BLaER1 (cell line): Measurements from ENCODE around the gene IL31RA.
"Not testable (repeated sequence)": the region's sequence is repeated elsewhere in the genome, so short reads cannot be mapped to it uniquely, and the experiment has no call there.

Source experiments
- H3K27ac ChIP-seq: shearing (Covaris generic); formaldehyde crosslinking; 2 replicates; pipeline ENCODE4 v1.8.1; 2022
- H3K27me3 ChIP-seq: shearing (Covaris generic); formaldehyde crosslinking; 2 replicates; pipeline ENCODE4 v1.8.1; 2022
- H3K36me3 ChIP-seq: shearing (Covaris generic); formaldehyde crosslinking; 2 replicates; pipeline ENCODE4 v1.8.1; 2022
- H3K4me1 ChIP-seq: shearing (Covaris generic); formaldehyde crosslinking; 2 replicates; pipeline ENCODE4 v1.8.1; 2022
- H3K4me2 ChIP-seq: shearing (Covaris generic); formaldehyde crosslinking; 2 replicates; pipeline ENCODE4 v1.8.1; 2022
- H3K4me3 ChIP-seq: shearing (Covaris generic); formaldehyde crosslinking; 2 replicates; pipeline ENCODE4 v1.8.1; 2022
- H3K9ac ChIP-seq: shearing (Covaris generic); formaldehyde crosslinking; 2 replicates; pipeline ENCODE4 v1.8.1; 2022
- H3K9me3 ChIP-seq: shearing (Covaris generic); formaldehyde crosslinking; 2 replicates; pipeline ENCODE4 v1.8.1; 2022
- H4K20me1 ChIP-seq: shearing (Covaris generic); formaldehyde crosslinking; 2 replicates; pipeline ENCODE4 v1.8.1; 2022
- Cebpa-rat ChIP-seq: shearing (Covaris generic); IDR thresholded peaks from 2 replicates; pipeline ENCODE4 v1.8.1; 2022

Gene IL31RA

DNA sequence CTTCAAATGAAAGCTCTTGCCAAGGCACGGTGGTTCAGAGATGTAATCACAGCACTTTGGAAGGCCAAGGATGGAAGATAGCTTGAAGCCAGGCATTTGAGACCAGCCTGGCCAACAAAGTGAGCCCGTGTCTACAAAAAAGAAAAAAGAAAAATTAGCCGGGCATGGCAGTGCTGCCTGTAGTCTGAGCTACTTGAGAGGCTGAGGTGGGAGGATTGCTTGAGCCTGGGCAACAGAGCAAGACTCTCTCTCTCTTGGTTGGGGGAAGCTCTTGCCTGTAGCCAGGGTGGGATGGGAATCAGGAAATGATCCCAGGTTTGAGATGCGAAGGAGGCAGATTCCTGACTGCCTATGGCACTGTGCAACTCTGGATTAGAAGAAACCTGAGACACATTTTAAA, 81.5 kb downstream of the IL31RA start:
- H3K36me3 ChIP-seq: no peaks in the 10 kb centered on the region
- no peak for TF ChIP-seq Cebpa-rat
- H3K4me3 ChIP-seq: no peak overlapping the region
- no peaks in the 10 kb centered on the region for H3K4me1 ChIP-seq
- no peak overlapping the region for H3K4me2 ChIP-seq
- no peak overlapping the region for H3K9ac ChIP-seq
- no peaks in the 10 kb centered on the region for H4K20me1 ChIP-seq
- H3K27ac ChIP-seq: no peak overlapping the region
- H3K9me3 ChIP-seq: no peaks in the 10 kb centered on the region
- H3K27me3 ChIP-seq: no peaks in the 10 kb centered on the region

DNA sequence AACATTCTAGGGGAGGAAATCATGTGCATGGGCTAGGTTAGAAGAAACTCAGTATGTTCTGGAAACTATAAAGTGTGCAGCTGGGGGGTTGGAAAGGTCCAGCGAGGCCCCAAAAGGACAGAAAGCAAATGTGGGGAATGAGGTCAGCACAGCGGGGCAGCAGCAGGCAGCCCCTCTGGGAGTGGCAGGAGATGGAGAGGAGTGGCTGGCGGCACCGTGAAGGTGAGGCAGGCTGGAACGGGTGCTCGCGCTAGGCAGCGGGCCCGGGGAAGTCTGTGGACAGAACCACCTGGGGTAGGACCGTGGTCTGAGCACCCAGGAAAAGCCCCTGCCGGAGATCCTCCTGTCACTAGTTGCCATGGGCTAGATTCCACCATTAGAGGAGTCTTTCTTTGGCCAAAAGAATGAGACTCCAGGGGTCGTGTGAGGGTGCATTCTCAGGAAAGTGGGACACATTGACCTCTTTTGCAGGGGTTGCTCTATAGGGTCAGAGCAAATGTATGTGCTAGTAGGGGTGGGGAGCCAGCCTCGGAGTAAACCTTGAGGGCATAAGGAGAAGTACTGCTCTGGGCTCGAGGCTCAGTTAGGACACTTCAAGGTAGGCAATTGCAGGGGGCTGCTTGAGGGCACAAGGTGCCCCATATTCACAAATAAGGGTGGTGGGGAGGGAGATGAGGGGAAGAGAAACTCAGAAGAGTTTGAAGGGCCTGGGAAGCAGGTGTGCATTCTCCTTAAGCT, 82.4 kb downstream of the IL31RA start:
- no peak overlapping the region for H3K4me2 ChIP-seq
- no peaks in the 10 kb centered on the region for H3K27me3 ChIP-seq
- no peaks in the 10 kb centered on the region for H4K20me1 ChIP-seq
- H3K4me1 ChIP-seq: no peaks in the 10 kb centered on the region
- H3K9me3 ChIP-seq: no peaks in the 10 kb centered on the region
- no peak overlapping the region for H3K4me3 ChIP-seq
- H3K9ac ChIP-seq: no peak overlapping the region
- TF ChIP-seq Cebpa-rat: no peak
- no peaks in the 10 kb centered on the region for H3K36me3 ChIP-seq
- H3K27ac ChIP-seq: no peak overlapping the region

DNA sequence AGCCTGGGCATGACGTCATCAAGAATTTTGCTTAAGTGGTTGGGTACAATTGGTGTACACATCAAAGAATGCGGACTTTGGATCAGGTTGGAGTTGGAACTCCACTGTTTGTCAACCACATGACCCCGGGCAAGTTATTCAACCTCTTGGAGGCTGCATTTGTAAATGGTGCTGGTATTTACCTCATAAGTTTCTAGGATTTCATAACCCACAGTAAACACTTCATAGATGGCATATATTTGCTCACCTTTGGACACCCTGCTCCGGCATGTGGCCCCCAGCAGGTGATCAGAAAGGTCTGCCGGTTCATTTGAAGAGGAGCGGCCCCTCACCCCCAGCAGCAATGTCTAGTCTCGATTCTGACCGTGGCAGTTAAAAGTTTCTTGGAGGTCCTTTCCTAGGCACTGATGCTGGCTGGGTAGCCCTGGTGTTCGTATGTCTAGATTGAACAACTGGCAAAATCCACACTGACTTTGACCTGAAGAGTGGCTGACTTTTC, 83.0 kb downstream of the IL31RA start:
- no peaks in the 10 kb centered on the region for H3K4me1 ChIP-seq
- H3K9me3 ChIP-seq: no peaks in the 10 kb centered on the region
- TF ChIP-seq Cebpa-rat: no peak
- no peak overlapping the region for H3K27ac ChIP-seq
- no peak overlapping the region for H3K4me2 ChIP-seq
- H3K9ac ChIP-seq: no peak overlapping the region
- no peaks in the 10 kb centered on the region for H3K27me3 ChIP-seq
- H3K36me3 ChIP-seq: no peaks in the 10 kb centered on the region
- H4K20me1 ChIP-seq: no peaks in the 10 kb centered on the region
- H3K4me3 ChIP-seq: no peak overlapping the region

DNA sequence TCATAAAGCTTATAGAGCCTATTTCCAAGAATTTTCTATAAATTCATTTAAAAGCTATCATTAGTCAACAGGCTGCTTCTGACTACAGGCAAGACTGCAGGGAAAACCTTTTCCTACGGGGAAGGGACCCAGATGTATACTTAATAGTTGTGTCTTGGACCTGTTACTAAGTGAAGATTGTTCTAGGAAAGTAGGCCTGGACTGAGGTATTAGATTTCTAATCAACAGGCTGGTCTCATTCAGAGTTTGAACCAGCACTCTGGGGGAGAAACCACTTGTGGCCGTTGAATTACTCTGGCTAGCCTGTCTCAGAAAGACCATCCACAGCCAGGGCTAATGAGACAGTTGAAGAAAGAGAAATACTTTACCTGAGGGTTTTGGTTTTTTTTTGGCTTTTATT, 83.6 kb downstream of the IL31RA start:
- Histone ChIP-seq H3K9ac (no peak overlapping the region), H3K27ac (no peak overlapping the region), H3K4me2 (no peak overlapping the region), H3K4me1 (no peaks in the 10 kb centered on the region), H3K9me3 (no peaks in the 10 kb centered on the region), H3K36me3 (peaks cover 3% of the 10 kb centered on the region; the same call in 1 of the 2 replicates), H4K20me1 (no peaks in the 10 kb centered on the region), H3K27me3 (no peaks in the 10 kb centered on the region), H3K4me3 (no peak overlapping the region)
- TF ChIP-seq Cebpa-rat: no peak

DNA sequence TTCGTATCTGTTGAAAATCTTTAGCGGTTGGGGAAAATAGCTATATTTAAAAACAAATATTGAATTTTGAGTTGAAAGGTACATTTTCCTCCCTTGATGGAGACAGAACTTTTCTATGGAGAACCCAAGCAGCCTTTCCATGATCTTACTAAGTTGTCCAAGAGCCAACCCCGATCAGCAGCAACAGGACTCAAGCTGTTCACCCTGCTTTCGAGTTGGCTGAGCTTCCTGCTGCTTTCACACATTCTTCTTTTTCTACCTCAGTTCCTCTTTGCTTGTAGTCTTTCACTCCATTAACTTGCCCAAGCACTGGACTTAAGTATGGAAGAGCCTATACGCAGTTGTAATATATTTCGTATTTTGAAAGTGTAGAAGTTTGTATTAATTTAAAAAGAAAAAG, 84.2 kb downstream of the IL31RA start:
- no peaks in the 10 kb centered on the region for H3K27me3 ChIP-seq
- H3K36me3 ChIP-seq: peaks cover 7% of the 10 kb centered on the region; the same call in 1 of the 2 replicates
- no peak overlapping the region for H3K4me3 ChIP-seq
- no peaks in the 10 kb centered on the region for H4K20me1 ChIP-seq
- H3K4me2 ChIP-seq: no peak overlapping the region
- no peak for TF ChIP-seq Cebpa-rat
- H3K9ac ChIP-seq: no peak overlapping the region
- no peak overlapping the region for H3K27ac ChIP-seq
- no peaks in the 10 kb centered on the region for H3K4me1 ChIP-seq
- no peaks in the 10 kb centered on the region for H3K9me3 ChIP-seq

DNA sequence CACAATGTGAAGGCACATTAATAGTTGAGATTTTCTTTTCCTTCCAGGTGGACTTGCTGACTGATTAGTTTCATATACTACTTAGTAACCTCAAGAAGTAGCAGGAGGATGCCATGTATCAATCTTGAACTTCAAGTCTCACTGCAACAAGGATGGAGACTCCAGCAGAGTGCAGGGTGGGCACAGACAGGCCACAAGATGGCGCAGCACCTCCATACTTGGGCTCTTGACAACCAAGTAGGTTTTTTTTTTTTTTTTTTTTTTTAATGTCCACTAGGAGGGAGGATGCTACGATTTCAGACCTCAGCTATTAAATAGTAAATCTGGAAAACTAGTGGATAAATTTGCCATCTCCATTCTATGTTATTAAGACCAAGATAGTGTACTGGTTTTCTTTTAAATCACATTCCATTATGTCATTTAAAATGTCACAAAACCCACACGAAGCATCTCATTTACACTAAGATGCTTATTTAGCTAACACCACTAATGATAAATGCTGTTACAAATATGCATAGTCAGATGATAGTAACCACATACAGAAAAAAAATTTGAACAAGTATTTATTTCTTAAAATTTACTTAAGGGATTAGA, 85.0 kb downstream of the IL31RA start:
- no peak for TF ChIP-seq Cebpa-rat
- no peak overlapping the region for H3K27ac ChIP-seq

DNA sequence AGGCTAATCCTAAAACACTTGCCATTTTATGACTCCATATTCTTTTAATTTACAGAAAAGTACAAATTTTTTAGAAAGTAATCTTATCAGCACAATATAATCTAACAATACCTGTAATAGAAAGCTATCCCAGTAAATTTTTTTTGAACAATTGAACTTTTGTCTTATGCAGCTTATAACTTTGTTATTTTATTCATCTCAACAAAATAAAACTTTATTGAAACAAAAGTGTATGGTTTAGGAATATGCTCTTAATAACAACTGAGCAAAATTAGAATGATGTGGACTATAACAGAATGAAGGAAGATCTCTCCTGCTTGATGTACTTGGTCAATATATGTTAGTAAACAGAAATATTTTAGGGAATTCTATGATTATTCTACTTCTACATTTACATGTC, 86.4 kb downstream of the IL31RA start:
- not testable (repeated sequence) for H3K27ac ChIP-seq, H3K4me3 ChIP-seq

More for the DNA sequence above, 85.0 kb downstream of the IL31RA start:
- Histone ChIP-seq H4K20me1 (no peaks in the 10 kb centered on the region), H3K4me3 (no peak overlapping the region), H3K9ac (no peak overlapping the region), H3K9me3 (no peaks in the 10 kb centered on the region), H3K4me1 (no peaks in the 10 kb centered on the region), H3K36me3 (peaks cover 14% of the 10 kb centered on the region), H3K27me3 (no peaks in the 10 kb centered on the region), H3K4me2 (no peak overlapping the region)

DNA sequence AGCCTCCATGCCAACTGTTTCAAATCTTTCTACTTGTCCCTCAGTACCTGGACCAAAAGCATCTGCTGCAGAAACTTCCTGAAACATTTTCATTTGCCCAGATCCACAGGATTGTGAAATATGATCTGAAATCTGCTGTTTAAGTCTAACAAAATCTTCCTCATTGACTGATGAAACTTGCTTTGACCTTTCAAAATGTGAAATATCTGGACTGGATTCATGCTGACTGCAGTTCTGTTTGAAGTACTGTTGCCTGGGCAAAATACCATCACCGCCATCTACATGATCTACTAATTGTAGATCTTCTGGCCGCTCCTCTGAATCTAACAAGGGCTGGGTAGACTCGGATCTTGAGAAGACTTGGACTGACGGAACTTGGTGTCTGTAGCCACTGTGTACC, 90.0 kb downstream of the IL31RA start:
- not testable (repeated sequence) for H4K20me1 ChIP-seq, H3K9me3 ChIP-seq, H3K4me1 ChIP-seq, H3K9ac ChIP-seq, H3K27ac ChIP-seq, H3K27me3 ChIP-seq, H3K4me3 ChIP-seq, H3K4me2 ChIP-seq
- H3K36me3 ChIP-seq: peaks cover 50% of the 10 kb centered on the region

More for the DNA sequence above, 86.4 kb downstream of the IL31RA start:
- H4K20me1 ChIP-seq, H3K4me2 ChIP-seq, H3K9me3 ChIP-seq, H3K27me3 ChIP-seq, H3K4me1 ChIP-seq, H3K9ac ChIP-seq: not testable (repeated sequence)
- H3K36me3 ChIP-seq: peaks cover 27% of the 10 kb centered on the region

DNA sequence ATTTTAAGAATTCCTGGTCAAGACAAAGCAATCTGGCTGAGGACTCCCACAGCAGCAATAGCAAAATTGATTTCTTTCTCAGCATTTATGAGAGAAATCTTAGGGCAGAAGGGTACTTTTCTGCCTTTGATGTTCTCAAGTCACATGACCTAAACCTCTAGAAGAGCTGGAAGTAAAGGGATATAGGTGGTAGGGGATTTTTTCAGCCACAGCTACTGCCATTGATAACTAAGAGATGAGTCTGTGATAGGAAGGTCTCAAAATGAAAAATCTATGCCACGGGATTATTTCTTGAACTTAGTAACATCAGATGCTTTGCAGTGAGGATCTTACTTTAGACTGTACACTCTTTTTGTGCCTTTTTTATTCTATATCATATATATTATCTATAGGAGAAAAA, 108.1 kb downstream of the IL31RA start:
- Histone ChIP-seq H3K27ac (no peak overlapping the region), H3K9ac (no peak overlapping the region), H4K20me1 (no peaks in the 10 kb centered on the region), H3K4me1 (no peaks in the 10 kb centered on the region), H3K4me2 (no peak overlapping the region), H3K4me3 (no peak overlapping the region), H3K27me3 (no peaks in the 10 kb centered on the region), H3K36me3 (peaks cover 81% of the 10 kb centered on the region), H3K9me3 (no peaks in the 10 kb centered on the region)
- TF ChIP-seq Cebpa-rat: no peak

DNA sequence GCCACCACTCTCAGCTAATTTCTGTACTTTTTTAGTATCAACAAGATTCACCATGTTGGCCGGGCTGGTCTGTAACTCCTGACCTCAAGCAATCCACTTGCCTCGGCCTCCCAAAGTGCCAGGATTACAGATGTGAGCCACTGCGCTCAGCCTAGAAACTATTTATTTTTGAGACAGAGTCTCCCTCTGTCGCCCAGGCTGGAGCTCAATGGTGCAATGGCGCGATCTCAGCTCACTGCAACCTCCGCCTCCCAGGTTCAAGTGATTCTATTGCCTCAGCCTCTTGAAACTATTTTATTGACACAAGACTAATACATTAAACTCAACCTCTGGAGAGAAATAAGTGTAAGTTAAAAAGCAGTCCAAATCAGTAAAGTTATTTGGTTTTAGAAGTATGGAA, 109.6 kb downstream of the IL31RA start:
- Histone ChIP-seq H3K27me3 (no peaks in the 10 kb centered on the region), H3K9ac (no peak overlapping the region), H3K9me3 (no peaks in the 10 kb centered on the region), H3K4me3 (no peak overlapping the region), H4K20me1 (no peaks in the 10 kb centered on the region), H3K27ac (no peak overlapping the region), H3K36me3 (peaks cover 69% of the 10 kb centered on the region), H3K4me2 (no peak overlapping the region), H3K4me1 (no peaks in the 10 kb centered on the region)
- TF ChIP-seq Cebpa-rat: no peak
